Loucy (cell line): Measurements from ENCODE around the gene POLA2.

Experiments
- H2AFZ ChIP-seq: fragments of 200-600 bp; sonication (generic); 2 replicates; pipeline ENCODE4 v1.6.0; 2016; ENCODE audit warnings: antibody characterized with exemption, mild to moderate bottlenecking, low read length, moderate library complexity
- H3F3A ChIP-seq: fragments of 200-600 bp; 2 replicates; pipeline ENCODE4 v1.6.0; 2016; ENCODE audit warnings: antibody characterized with exemption, low read depth, mild to moderate bottlenecking
- H3K27me3 ChIP-seq: fragments of 200-600 bp; sonication (generic); 2 replicates; pipeline ENCODE4 v1.6.1; 2014; ENCODE audit warnings: low read length, mild to moderate bottlenecking; ENCODE audit not compliant: insufficient read depth, poor library complexity, severe bottlenecking
- H3K36me3 ChIP-seq: fragments of 200-600 bp; sonication (generic); 2 replicates; pipeline ENCODE4 v1.6.1; 2016; ENCODE audit warnings: low read length; ENCODE audit not compliant: insufficient read depth
- H3K4me1 ChIP-seq: fragments of 200-600 bp; sonication (generic); 2 replicates; pipeline ENCODE4 v1.5.1; 2014; ENCODE audit warnings: low read length, mild to moderate bottlenecking; ENCODE audit not compliant: insufficient read depth, poor library complexity, severe bottlenecking
- H3K4me2 ChIP-seq: fragments of 200-600 bp; sonication (generic); 2 replicates; pipeline ENCODE4 v1.6.0; 2014; ENCODE audit warnings: antibody characterized with exemption, low read length, low read depth, mild to moderate bottlenecking; ENCODE audit not compliant: poor library complexity, severe bottlenecking
- H3K4me3 ChIP-seq: fragments of 200-600 bp; sonication (generic); 2 replicates; pipeline ENCODE4 v1.5.1; 2014; ENCODE audit warnings: low read length, mild to moderate bottlenecking, mixed read lengths; ENCODE audit not compliant: poor library complexity, severe bottlenecking
- H3K79me2 ChIP-seq: fragments of 200-600 bp; sonication (generic); 2 replicates; pipeline ENCODE4 v1.6.1; 2014; ENCODE audit warnings: low read length; ENCODE audit not compliant: insufficient read depth
- H3K9ac ChIP-seq: fragments of 200-600 bp; sonication (generic); 2 replicates; pipeline ENCODE4 v1.6.0; 2014; ENCODE audit warnings: mild to moderate bottlenecking, low read depth, low read length, moderate library complexity; ENCODE audit not compliant: poor library complexity, severe bottlenecking
- H3K9me2 ChIP-seq: fragments of 200-600 bp; sonication (generic); replicated peaks from 2 replicates; pipeline ENCODE4 v1.6.1; 2016; ENCODE audit warnings: low read depth, low read length, mixed read lengths
- H3K9me3 ChIP-seq: fragments of 200-600 bp; sonication (generic); 2 replicates; pipeline ENCODE4 v1.6.1; 2014; ENCODE audit warnings: mild to moderate bottlenecking, antibody characterized with exemption, low read length, low read depth; ENCODE audit not compliant: insufficient read depth
- H4K20me1 ChIP-seq: fragments of 200-600 bp; sonication (generic); 2 replicates; pipeline ENCODE4 v1.6.0; 2014; ENCODE audit warnings: antibody characterized with exemption, low read length, mild to moderate bottlenecking; ENCODE audit not compliant: insufficient read depth, poor library complexity, severe bottlenecking
- CTCF ChIP-seq: fragments of 200-600 bp; sonication (generic); conservative IDR thresholded peaks from 2 replicates; pipeline ENCODE4 v1.5.1; 2014; ENCODE audit warnings: mild to moderate bottlenecking, antibody characterized with exemption, low read length
- EZH2phosphoT487 ChIP-seq: fragments of 200-600 bp; IDR thresholded peaks from 2 replicates; pipeline ENCODE4 v1.6.1; 2018; ENCODE audit warnings: antibody characterized with exemption, mild to moderate bottlenecking, moderate library complexity, borderline replicate concordance

The POLA2 gene

GRCh38 chr11:65307298-65308229, 45.8 kb downstream of the POLA2 start:
- H2AFZ ChIP-seq = no peak overlapping the region
- H3K36me3 ChIP-seq = peaks cover 13% of the 10 kb centered on the region; the same call in 1 of the 2 replicates
- H3K27me3 ChIP-seq = no peaks in the 10 kb centered on the region
- no peak overlapping the region for H3K4me2 ChIP-seq
- no peaks in the 10 kb centered on the region for H3K79me2 ChIP-seq
- no peak overlapping the region for H3K9ac ChIP-seq
- TF ChIP-seq EZH2phosphoT487 = no peak
- no peak for TF ChIP-seq CTCF
- H3K4me3 ChIP-seq = no peak overlapping the region
- H3K4me1 ChIP-seq = no peaks in the 10 kb centered on the region
- H3F3A ChIP-seq = no peaks in the 10 kb centered on the region
- no peaks in the 10 kb centered on the region for H4K20me1 ChIP-seq
- no peaks in the 10 kb centered on the region for H3K9me3 ChIP-seq
- H3K9me2 ChIP-seq = no peaks in the 10 kb centered on the region

GRCh38 chr11:65308281-65308891, 46.6 kb downstream of the POLA2 start:
- Histone ChIP-seq H3K4me3 (no peak overlapping the region), H3K4me1 (no peaks in the 10 kb centered on the region), H3K9ac (no peak overlapping the region)

GRCh38 chr11:65309006-65309405, 47.2 kb downstream of the POLA2 start:
- Histone ChIP-seq H3K36me3 (peaks cover 5% of the 10 kb centered on the region; the same call in 1 of the 2 replicates), H3F3A (no peaks in the 10 kb centered on the region), H3K27me3 (no peaks in the 10 kb centered on the region), H3K9me3 (no peaks in the 10 kb centered on the region), H3K9ac (no peak overlapping the region), H3K4me1 (no peaks in the 10 kb centered on the region), H4K20me1 (no peaks in the 10 kb centered on the region), H2AFZ (no peak overlapping the region), H3K79me2 (no peaks in the 10 kb centered on the region), H3K4me2 (no peak overlapping the region), H3K4me3 (no peak overlapping the region), H3K9me2 (no peaks in the 10 kb centered on the region)
- no peak for TF ChIP-seq CTCF
- TF ChIP-seq EZH2phosphoT487 = no peak

More at GRCh38 chr11:65308281-65308891, 46.6 kb downstream of the POLA2 start:
- no peaks in the 10 kb centered on the region for H3K79me2 ChIP-seq
- H3K9me2 ChIP-seq = no peaks in the 10 kb centered on the region
- H2AFZ ChIP-seq = no peak overlapping the region
- H3K9me3 ChIP-seq = no peaks in the 10 kb centered on the region
- no peak overlapping the region for H3K4me2 ChIP-seq
- no peak for TF ChIP-seq CTCF
- TF ChIP-seq EZH2phosphoT487 = no peak
- H3K36me3 ChIP-seq = peaks cover 11% of the 10 kb centered on the region; the same call in 1 of the 2 replicates
- H3F3A ChIP-seq = no peaks in the 10 kb centered on the region
- H3K27me3 ChIP-seq = no peaks in the 10 kb centered on the region
- H4K20me1 ChIP-seq = no peaks in the 10 kb centered on the region
